Upper lobe of left lung (tissue), 6 donors: ENCODE measurements around the gene IFIT3. TPM values are rescaled to one million over a fixed set of nuclear protein-coding genes. Genes with fewer than 3 reads are reported as not detected.
"Not testable (repeated sequence)": the region's sequence is repeated elsewhere in the genome, so short reads cannot be mapped to it uniquely, and the experiment has no call there.

ENCODE experiments used
- ATAC-seq, 2 donors: fragments of 200-7000 bp; cut with Tn5 transposase; one replicate each; pipeline ENCODE4 v1.9.1; 2022; ENCODE audit warnings: mild to moderate bottlenecking in 2 of 2, moderate library complexity in 2 of 2; ENCODE audit not compliant: low FRiP score in 2 of 2
- DNase-seq, 2 donors: peaks; one replicate each; pipeline ENCODE4 v3.0.0-alpha.2; 2019 to 2020
- H3K27ac ChIP-seq, 4 donors: fragments of 200-600 bp; sonication (generic); one replicate each; pipeline ENCODE4 v1.5.1; 2016 to 2019
- H3K27me3 ChIP-seq, 4 donors: fragments of 200-600 bp; sonication (generic); one replicate each; pipeline ENCODE4 v1.5.1; 2017 to 2019
- H3K36me3 ChIP-seq, 4 donors: fragments of 200-600 bp; sonication (generic); one replicate each; pipeline ENCODE4 v1.5.1; 2016 to 2019
- H3K4me1 ChIP-seq, 4 donors: fragments of 200-600 bp; sonication (generic); one replicate each; pipeline ENCODE4 v1.5.1; 2018 to 2019
- H3K4me3 ChIP-seq, 4 donors: fragments of 200-600 bp; sonication (generic); one replicate each; pipeline ENCODE4 v1.5.1; 2017 to 2019; ENCODE audit warnings: mild to moderate bottlenecking in 2 of 4, moderate library complexity in 1 of 4
- H3K9me3 ChIP-seq, 4 donors: fragments of 200-600 bp; sonication (generic); one replicate each; pipeline ENCODE4 v1.5.1; 2018 to 2019
- EP300 ChIP-seq, 4 donors: sonication (generic); formaldehyde crosslinking; IDR thresholded peaks; one replicate each; pipeline ENCODE4 v1.5.1; 2017; ENCODE audit warnings: antibody characterized with exemption in 4 of 4, control low read depth in 2 of 4
- POLR2A ChIP-seq, 4 donors: fragments of 450-650 bp; IDR thresholded peaks; one replicate each; pipeline ENCODE4 v1.5.1; 2016 to 2017; ENCODE audit warnings: antibody characterized with exemption in 4 of 4, mild to moderate bottlenecking in 2 of 4
- POLR2AphosphoS5 ChIP-seq, 2 donors: sonication (generic); formaldehyde crosslinking; IDR thresholded peaks; one replicate each; pipeline ENCODE4 v1.5.1; 2017; ENCODE audit warnings: antibody characterized with exemption in 2 of 2
- WGBS, 2 donors: methylation state at CpG; one replicate each; pipeline ENCODE4 v1.1.5; 2017 to 2018; 5-methylcytosine and 5-hydroxymethylcytosine counted together
- total RNA-seq, 6 donors: library from RNA; depleted of rRNA in 4 of 6; stranded (reverse); fragments of >200 nt in 4 of 6; gene quantifications; one replicate each; pipeline versions ENCODE4 v1.1.0 to v1.2.1, GENCODE V29; 2016 to 2021
- TF ChIP-seq, protein P1 (sequence below), 6 experiments: fragments of 450-650 bp in 4 of 6; fragments of 200-600 bp in 2 of 6; sonication (generic) in 2 of 6; IDR thresholded peaks; one replicate each; pipeline ENCODE4 v1.5.1; 2016 to 2019; ENCODE audit warnings: antibody characterized with exemption in 6 of 6
- donor health status: DM: no; HTN: no; CAD: no; lungs with moderate emphysema.
- donor health status: DM: no; HTN: yes; CAD: no; lungs with severe emphysema.

The IFIT3 gene
- total RNA-seq, 6 donors from 2014 or later: 27.2 to 81.9 (median 33.8) TPM

DNA sequence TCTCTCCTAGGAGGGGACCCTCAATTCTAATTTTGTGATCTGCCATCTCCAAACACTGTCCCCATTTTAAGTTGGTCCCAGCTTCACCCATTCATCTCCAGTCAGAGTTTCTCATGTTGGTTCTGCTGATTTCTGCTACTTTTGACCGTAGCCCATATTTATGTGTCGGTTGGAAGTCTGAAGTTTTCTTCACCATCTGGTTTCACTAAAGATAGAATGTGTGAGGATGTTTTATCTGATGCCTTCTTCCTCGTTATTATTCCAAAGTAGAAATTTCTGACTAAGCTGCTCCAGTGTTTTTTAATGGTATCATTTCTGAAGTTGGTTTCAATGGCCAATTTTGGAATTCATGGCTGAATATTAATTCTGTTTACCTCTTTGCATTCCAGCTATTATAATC is 47.3 kb upstream of the IFIT3 start:
- Histone ChIP-seq H3K4me1 (peaks cover 24 to 42% (median 33%) of the 10 kb centered on the region in 4 donors), H3K27me3 (no peaks in the 10 kb centered on the region), H3K27ac (peak overlapping the region in 1 of 4 donors; percentile 20), H3K9me3 (no peaks in the 10 kb centered on the region), H3K4me3 (no peak overlapping the region), H3K36me3 (no peaks in the 10 kb centered on the region)
- DNase-seq (no peak), ATAC-seq (no peak)
- 93 to 97% methylated on average over 3 of the region's 3 CpGs for WGBS, 2 donors
- TF ChIP-seq, protein P1, sequence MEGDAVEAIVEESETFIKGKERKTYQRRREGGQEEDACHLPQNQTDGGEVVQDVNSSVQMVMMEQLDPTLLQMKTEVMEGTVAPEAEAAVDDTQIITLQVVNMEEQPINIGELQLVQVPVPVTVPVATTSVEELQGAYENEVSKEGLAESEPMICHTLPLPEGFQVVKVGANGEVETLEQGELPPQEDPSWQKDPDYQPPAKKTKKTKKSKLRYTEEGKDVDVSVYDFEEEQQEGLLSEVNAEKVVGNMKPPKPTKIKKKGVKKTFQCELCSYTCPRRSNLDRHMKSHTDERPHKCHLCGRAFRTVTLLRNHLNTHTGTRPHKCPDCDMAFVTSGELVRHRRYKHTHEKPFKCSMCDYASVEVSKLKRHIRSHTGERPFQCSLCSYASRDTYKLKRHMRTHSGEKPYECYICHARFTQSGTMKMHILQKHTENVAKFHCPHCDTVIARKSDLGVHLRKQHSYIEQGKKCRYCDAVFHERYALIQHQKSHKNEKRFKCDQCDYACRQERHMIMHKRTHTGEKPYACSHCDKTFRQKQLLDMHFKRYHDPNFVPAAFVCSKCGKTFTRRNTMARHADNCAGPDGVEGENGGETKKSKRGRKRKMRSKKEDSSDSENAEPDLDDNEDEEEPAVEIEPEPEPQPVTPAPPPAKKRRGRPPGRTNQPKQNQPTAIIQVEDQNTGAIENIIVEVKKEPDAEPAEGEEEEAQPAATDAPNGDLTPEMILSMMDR (IDR thresholded peaks at IDR 0.05): no peak
- TF ChIP-seq POLR2A (IDR thresholded peaks at IDR 0.05) (no peak), POLR2AphosphoS5 (IDR thresholded peaks at IDR 0.05) (no peak), EP300 (IDR thresholded peaks at IDR 0.05) (no peak)

DNA sequence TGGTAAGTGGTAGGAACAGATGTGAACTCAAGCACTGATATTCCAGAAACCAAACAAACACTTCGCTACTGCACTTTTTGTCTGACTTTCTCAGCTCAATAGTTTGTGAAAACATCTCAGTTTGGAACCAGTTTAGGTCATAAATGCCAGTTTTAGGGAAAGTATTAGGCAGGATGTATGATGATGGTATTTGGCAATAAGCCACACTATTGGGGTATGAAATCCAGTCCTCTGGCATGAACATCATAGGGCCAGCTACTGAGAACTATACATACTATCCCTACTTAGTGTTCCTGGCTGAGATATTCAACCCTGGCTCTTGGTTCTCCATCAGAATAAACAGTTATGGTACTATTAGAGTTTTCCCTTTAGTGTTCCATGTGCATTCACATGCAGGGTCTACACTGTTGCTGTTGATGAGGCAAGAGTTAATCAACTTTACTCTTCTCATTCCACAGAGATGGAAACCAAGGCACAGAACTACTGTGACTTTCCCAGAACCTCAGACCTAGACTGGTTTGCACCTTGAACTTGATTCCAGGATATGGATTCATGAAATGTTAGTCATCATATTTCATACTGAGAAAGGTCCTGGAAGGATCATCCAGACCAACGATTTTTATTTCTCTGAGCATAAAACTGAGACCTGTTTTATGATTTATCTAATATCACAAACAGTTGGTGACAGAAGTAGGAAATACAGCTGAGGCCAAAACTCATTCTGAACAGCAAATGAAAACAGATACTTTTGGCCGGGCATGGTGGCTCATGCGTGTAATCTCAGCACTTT is 46.0 kb upstream of the IFIT3 start:
- Histone ChIP-seq H3K27me3 (no peaks in the 10 kb centered on the region), H3K36me3 (no peaks in the 10 kb centered on the region), H3K27ac (no peak overlapping the region), H3K4me1 (peaks cover 24 to 41% (median 33%) of the 10 kb centered on the region in 4 donors), H3K9me3 (no peaks in the 10 kb centered on the region), H3K4me3 (no peak overlapping the region)
- TF ChIP-seq POLR2A (IDR thresholded peaks at IDR 0.05): no peak
- TF ChIP-seq POLR2AphosphoS5 (IDR thresholded peaks at IDR 0.05): no peak
- TF ChIP-seq, protein P1 (IDR thresholded peaks at IDR 0.05): no peak
- TF ChIP-seq EP300 (IDR thresholded peaks at IDR 0.05): no peak
- no peak for ATAC-seq
- no peak for DNase-seq
- 80 to 85% methylated on average over 4 of the region's 4 CpGs for WGBS, 2 donors

DNA sequence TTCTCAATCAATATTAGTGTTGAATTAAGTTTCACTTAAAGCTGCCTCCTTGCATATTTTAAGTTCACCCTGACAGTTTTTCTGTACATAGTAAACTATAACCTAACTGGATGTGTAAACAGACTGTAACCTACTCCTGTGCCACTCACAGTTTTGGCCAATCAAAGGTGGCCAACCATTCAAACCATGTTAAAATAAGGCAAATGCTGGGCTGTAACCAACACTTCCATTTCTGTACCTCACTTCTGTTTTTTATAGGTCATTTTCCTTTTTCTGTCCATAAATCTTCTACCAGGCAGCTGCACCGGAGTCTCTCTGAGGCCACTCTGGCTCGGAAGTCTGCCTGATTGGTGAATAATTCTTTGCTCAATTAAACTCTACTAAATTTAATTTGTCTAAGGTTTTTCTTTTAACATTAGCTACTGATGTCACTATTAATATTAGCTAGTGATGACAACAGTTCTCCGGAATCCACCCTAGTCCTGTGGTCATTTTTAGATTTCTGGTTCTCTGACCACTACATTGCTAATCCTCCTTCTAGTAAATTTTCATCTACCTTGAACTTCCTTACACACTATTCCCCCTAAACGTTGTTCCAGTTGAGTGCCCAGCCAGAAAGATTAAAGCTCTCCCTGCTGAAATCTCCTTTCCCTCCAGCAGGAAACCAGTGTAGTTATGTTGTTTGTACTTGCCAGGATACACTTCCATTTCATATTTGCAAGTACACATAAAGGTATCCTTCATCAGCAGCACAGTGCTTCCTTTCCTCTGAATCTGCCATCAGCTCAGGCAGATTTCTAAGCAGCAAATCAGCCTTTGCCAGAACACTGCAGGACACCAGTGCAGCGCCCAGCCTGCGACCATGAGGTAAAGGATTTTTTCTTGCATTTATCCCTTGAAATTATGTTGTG is 44.5 kb upstream of the IFIT3 start:
- ATAC-seq: peak; percentile 37 to 73
- Histone ChIP-seq H3K9me3 (no peaks in the 10 kb centered on the region), H3K4me3 (peak overlapping the region in 2 of 4 donors; percentile 20 to 21), H3K27me3 (no peaks in the 10 kb centered on the region), H3K4me1 (peaks cover 16 to 29% (median 23%) of the 10 kb centered on the region in 4 donors), H3K36me3 (no peaks in the 10 kb centered on the region), H3K27ac (peak overlapping the region; percentile 60 to 75 (median 68))
- no peak for DNase-seq
- TF ChIP-seq EP300 (IDR thresholded peaks at IDR 0.05) (no peak), POLR2A (IDR thresholded peaks at IDR 0.05) (no peak), POLR2AphosphoS5 (IDR thresholded peaks at IDR 0.05) (no peak)
- TF ChIP-seq, protein P1 (IDR thresholded peaks at IDR 0.05): no peak
- WGBS, 2 donors: 41 to 47% methylated on average over 6 of the region's 6 CpGs

DNA sequence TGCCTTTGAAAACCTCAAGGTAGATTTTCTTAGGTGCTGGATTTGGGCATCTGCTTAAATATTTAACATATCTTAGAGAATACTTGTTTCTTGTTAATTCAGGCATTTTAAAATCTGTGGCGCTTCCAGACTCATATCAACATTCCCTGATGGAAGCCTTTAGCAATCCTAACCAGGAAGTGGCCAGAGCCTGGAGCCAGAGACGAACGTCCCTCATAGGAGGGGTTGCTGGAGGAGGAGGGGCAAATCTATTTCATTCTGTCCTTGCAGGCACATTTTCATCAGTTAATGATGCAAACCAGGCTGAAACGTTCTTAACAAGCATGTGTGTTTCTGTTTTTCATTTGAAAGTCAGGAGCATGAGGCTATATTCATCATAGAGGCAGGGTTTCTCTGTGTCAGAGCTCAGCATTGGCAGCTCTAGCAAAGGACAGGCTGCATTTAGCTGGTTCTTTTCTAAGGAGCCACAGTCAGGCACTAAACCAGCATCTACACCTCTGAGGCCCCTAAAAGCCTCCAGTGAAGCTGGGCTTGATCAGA is 43.8 kb upstream of the IFIT3 start:
- Histone ChIP-seq H3K36me3 (no peaks in the 10 kb centered on the region), H3K4me1 (peaks cover 9 to 23% (median 17%) of the 10 kb centered on the region in 4 donors), H3K27ac (peak overlapping the region; percentile 60 to 75 (median 68)), H3K9me3 (no peaks in the 10 kb centered on the region), H3K4me3 (peak overlapping the region in 2 of 4 donors; percentile 20 to 21), H3K27me3 (no peaks in the 10 kb centered on the region)
- ATAC-seq (peak; percentile 78 to 95), DNase-seq (no peak)
- TF ChIP-seq POLR2AphosphoS5 (IDR thresholded peaks at IDR 0.05) (peak in 1 of 2 donors; percentile 45), EP300 (IDR thresholded peaks at IDR 0.05) (no peak), POLR2A (IDR thresholded peaks at IDR 0.05) (no peak)
- TF ChIP-seq, protein P1 (IDR thresholded peaks at IDR 0.05): no peak
- 15 to 20% methylated on average over 4 of the region's 4 CpGs for WGBS, 2 donors

DNA sequence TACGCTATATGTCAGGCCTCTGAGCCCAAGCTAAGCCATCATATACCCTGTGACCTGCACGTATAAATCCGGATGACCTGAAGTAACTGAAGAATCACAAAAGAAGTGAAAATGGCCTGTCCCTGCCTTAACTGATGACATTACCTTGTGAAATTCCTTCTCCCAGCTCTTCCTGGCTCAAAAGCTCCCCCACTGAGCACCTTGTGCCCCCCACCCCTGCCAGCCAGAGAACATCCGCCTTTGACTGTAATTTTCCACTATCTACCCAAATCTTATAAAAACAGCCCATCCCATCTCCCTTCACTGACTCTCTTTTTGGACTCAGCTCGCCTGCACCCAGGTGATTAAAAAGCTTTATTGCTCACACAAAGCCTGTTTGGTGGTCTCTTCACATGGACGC is 43.1 kb upstream of the IFIT3 start:
- WGBS, 2 donors: 92 to 94% methylated on average over 6 of the region's 6 CpGs
- H3K4me3 ChIP-seq, H3K27me3 ChIP-seq, DNase-seq, H3K9me3 ChIP-seq, H3K36me3 ChIP-seq, ATAC-seq: not testable (repeated sequence)
- Histone ChIP-seq H3K27ac (peak overlapping the region; percentile 60 to 75 (median 68)), H3K4me1 (peaks cover 2 to 17% (median 13%) of the 10 kb centered on the region in 4 donors)

DNA sequence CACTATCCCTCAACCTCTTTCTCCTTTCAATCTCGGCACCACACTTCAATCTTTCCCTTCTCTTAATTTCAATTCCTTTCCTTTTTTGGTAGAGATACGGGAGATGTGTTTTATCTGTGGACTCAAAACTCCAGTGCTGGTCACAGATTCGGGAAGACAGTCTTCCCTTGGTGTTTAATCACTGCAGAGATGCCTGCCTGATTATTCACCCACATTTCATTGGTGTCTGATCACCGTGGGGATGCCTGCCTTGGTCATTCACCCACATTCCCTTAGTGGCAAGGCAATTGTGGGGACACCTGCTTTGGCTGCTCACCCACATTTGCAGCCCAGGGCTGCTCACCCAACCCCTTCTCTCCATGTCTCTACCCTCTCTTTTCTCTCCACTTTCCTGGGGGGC is 42.5 kb upstream of the IFIT3 start:
- H3K27ac ChIP-seq, DNase-seq, ATAC-seq, H3K4me3 ChIP-seq, H3K27me3 ChIP-seq, H3K9me3 ChIP-seq, H3K36me3 ChIP-seq: not testable (repeated sequence)
- WGBS, 2 donors: 86 to 95% methylated on average over 4 of the region's 4 CpGs
- H3K4me1 ChIP-seq: peaks cover 0 to 17% (median 12%) of the 10 kb centered on the region in 4 donors
